Endothelial cell (in vitro differentiated cells): ENCODE results near the gene C11orf24. TPM values are rescaled to one million over a fixed set of nuclear protein-coding genes. Genes with fewer than 3 reads are reported as not detected.

ENCODE experiments used
- DNase-seq: peaks from one replicate; pipeline ENCODE4 v3.0.0; 2021; ENCODE audit warnings: low spot score
- H3K27ac Mint-ChIP-seq: one replicate; pipeline ENCODE4 v1.8.0; 2021; ENCODE audit warnings: mixed read lengths, inconsistent platforms; ENCODE audit not compliant: unreplicated experiment
- H3K27me3 Mint-ChIP-seq: one replicate; pipeline ENCODE4 v1.8.0; 2021; ENCODE audit warnings: mild to moderate bottlenecking, moderate library complexity, mixed read lengths, inconsistent platforms; ENCODE audit not compliant: unreplicated experiment
- H3K36me3 Mint-ChIP-seq: one replicate; pipeline ENCODE4 v1.8.0; 2021; ENCODE audit warnings: mild to moderate bottlenecking, low read depth, mixed read lengths, inconsistent platforms; ENCODE audit not compliant: unreplicated experiment
- H3K4me1 Mint-ChIP-seq: one replicate; pipeline ENCODE4 v1.8.0; 2021; ENCODE audit warnings: mild to moderate bottlenecking, mixed read lengths, inconsistent platforms; ENCODE audit not compliant: unreplicated experiment
- H3K4me3 Mint-ChIP-seq: one replicate; pipeline ENCODE4 v1.8.0; 2021; ENCODE audit warnings: mild to moderate bottlenecking, mixed read lengths, inconsistent platforms; ENCODE audit not compliant: unreplicated experiment
- H3K9me3 Mint-ChIP-seq: one replicate; pipeline ENCODE4 v1.8.0; 2021; ENCODE audit warnings: mixed read lengths, inconsistent platforms; ENCODE audit not compliant: unreplicated experiment
- total RNA-seq: library from RNA; stranded (reverse); fragmentation: NEBNext Ultra II Directional; extraction: Animal tissue kit (Norgen Biotek cat#: 25700); gene quantifications from one replicate; pipeline ENCODE4 v1.2.1, GENCODE V29; 2021; ENCODE audit not compliant: unreplicated experiment
- TF ChIP-seq, protein P1 (sequence below): fragments of 200-600 bp; sonication (generic); IDR thresholded peaks from one replicate; pipeline ENCODE4 v1.5.0; 2021; ENCODE audit warnings: antibody characterized with exemption; ENCODE audit not compliant: unreplicated experiment

The C11orf24 gene
- total RNA-seq, 1 donor from 2014 or later, result 9.4 TPM

DNA sequence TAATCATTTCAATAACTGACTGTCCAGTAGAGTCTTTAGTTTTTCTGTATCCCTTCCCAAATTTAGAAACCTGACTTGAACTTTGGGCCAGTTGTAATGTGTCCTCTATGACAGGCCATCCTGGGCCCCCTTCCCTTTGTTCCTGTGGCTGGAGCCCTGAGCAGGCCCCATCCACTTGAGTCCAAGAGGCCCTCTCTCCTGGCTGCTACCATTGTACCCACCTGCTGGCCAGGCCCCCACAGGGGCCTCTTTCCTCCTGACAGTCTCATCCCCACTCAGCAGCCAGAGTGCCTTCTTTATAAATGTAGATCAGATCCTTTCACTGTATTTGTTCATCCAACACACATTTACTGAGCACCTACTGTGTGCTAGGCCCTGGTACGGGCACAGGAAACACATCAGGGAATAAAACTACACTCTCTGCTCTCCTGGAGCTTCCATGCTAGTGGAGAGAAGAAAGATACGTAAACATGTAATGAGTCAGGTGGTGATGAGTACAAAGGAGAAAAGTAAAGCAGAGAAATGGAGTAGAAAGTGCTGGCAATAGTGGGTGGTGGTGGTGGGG is 37.9 kb upstream of the C11orf24 start:
- Mint-ChIP-seq H3K4me3 (no peak overlapping the region), H3K27me3 (peaks cover 13% of the 10 kb centered on the region), H3K9me3 (peaks cover 2% of the 10 kb centered on the region), H3K36me3 (peaks cover 5% of the 10 kb centered on the region), H3K27ac (peak overlapping the region; percentile 5), H3K4me1 (peaks cover 28% of the 10 kb centered on the region)
- TF ChIP-seq, protein P1, sequence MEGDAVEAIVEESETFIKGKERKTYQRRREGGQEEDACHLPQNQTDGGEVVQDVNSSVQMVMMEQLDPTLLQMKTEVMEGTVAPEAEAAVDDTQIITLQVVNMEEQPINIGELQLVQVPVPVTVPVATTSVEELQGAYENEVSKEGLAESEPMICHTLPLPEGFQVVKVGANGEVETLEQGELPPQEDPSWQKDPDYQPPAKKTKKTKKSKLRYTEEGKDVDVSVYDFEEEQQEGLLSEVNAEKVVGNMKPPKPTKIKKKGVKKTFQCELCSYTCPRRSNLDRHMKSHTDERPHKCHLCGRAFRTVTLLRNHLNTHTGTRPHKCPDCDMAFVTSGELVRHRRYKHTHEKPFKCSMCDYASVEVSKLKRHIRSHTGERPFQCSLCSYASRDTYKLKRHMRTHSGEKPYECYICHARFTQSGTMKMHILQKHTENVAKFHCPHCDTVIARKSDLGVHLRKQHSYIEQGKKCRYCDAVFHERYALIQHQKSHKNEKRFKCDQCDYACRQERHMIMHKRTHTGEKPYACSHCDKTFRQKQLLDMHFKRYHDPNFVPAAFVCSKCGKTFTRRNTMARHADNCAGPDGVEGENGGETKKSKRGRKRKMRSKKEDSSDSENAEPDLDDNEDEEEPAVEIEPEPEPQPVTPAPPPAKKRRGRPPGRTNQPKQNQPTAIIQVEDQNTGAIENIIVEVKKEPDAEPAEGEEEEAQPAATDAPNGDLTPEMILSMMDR, result no peak
- DNase-seq, result no peak

- peaks cover 4% of the 10 kb centered on the region for H3K9me3 Mint-ChIP-seq
- peaks cover 7% of the 10 kb centered on the region for H3K27me3 Mint-ChIP-seq
- no peak overlapping the region for H3K27ac Mint-ChIP-seq
- peaks cover 15% of the 10 kb centered on the region for H3K4me1 Mint-ChIP-seq
- peaks cover 8% of the 10 kb centered on the region for H3K36me3 Mint-ChIP-seq
- DNase-seq, result no peak
- TF ChIP-seq, protein P1, result no peak
- H3K4me3 Mint-ChIP-seq, result no peak overlapping the region
These were observed 36.3 kb upstream of the C11orf24 start for GRCh38 chr11:68308068-68308467.

GRCh38 chr11:68306636-68307035 is 34.9 kb upstream of the C11orf24 start:
- H3K27ac Mint-ChIP-seq, result no peak overlapping the region
- peaks cover 4% of the 10 kb centered on the region for H3K27me3 Mint-ChIP-seq
- TF ChIP-seq, protein P1, result no peak
- no peak for DNase-seq
- H3K9me3 Mint-ChIP-seq, result peaks cover 4% of the 10 kb centered on the region
- H3K36me3 Mint-ChIP-seq, result peaks cover 8% of the 10 kb centered on the region
- H3K4me3 Mint-ChIP-seq, result no peak overlapping the region
- H3K4me1 Mint-ChIP-seq, result peaks cover 12% of the 10 kb centered on the region

DNA sequence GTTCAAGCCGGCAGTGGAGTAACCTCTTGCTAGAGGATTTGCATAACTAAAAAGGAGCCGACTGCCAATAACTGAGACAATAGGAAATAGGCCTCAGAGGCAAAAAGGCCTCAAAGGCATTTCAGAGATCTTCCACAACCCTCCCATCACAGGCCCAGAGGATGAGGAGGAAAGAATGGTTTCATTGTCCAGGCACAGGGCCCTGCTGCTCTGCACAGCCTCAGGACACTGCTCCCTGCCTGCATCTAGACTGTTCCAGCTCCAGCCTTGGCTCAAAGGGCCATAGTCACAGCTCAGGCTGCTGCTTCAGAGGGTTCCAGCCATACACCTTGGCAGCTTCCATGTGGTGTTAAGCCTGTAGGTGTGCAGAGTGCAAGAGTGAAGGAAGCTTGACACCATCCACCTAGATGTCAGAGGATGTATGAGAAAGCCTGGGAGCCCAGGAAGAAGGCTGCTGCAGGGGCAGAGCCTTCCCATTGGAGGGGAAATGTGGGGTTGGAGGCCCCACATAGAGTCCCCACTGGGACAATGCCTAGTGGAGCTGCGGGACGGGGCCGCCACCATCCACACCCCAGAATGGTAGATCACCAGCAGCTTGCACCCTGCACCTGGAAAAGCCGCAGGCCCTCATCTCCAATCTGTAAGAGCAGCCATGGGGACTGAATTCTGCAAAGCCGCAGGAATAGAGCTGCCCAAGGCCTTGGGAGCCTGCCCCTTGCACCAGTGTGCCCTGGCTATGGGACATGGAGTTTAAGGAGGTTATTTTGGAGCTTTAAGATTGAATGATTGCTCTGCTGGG is 32.4 kb upstream of the C11orf24 start:
- TF ChIP-seq, protein P1, result no peak
- Mint-ChIP-seq H3K9me3 (peaks cover 4% of the 10 kb centered on the region), H3K27me3 (no peaks in the 10 kb centered on the region), H3K4me3 (no peak overlapping the region), H3K27ac (no peak overlapping the region), H3K36me3 (peaks cover 8% of the 10 kb centered on the region), H3K4me1 (no peaks in the 10 kb centered on the region)
- DNase-seq, result no peak

DNA sequence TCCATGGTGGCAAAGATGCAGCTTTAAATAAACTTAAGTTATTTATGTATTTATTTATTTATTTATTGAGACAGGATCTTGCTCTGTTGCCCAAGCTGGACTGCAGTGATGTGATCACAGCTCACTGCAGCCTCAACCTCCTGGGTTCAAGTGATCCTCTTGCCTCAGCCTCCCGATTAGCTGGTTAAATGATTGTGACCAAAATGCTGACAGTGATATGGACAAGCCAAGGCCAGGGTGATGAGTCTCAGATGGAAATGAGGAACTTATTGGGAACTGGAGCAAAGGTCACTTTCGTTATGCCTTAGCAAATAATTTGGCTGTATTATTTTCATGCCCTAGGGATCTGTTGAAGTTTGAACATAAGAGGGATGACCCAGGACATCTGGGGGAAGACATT is 31.3 kb upstream of the C11orf24 start:
- peaks cover 8% of the 10 kb centered on the region for H3K36me3 Mint-ChIP-seq
- no peak overlapping the region for H3K4me3 Mint-ChIP-seq
- no peaks in the 10 kb centered on the region for H3K4me1 Mint-ChIP-seq
- H3K27ac Mint-ChIP-seq, result no peak overlapping the region
- no peak for DNase-seq
- H3K9me3 Mint-ChIP-seq, result peaks cover 4% of the 10 kb centered on the region
- no peaks in the 10 kb centered on the region for H3K27me3 Mint-ChIP-seq
- TF ChIP-seq, protein P1, result no peak
